HepG2 (cell line): ENCODE results near the gene ZSWIM9. TPM values are rescaled to one million over a fixed set of nuclear protein-coding genes. Genes with fewer than 3 reads are reported as not detected.
A peak's percentile ranks its signal among the peaks of the same experiment; 100 is the strongest.

Source experiments
- ARHGAP35 ChIP-seq: sonication (generic); formaldehyde crosslinking; IDR thresholded peaks from 2 replicates; pipeline ENCODE4 v1.9.0; 2022; ENCODE audit warnings: mild to moderate bottlenecking, inconsistent platforms, moderate library complexity, missing genetic modification reagents, borderline replicate concordance
- ARNT ChIP-seq: fragments of 450-650 bp; IDR thresholded peaks from 2 replicates; pipeline ENCODE4 v1.6.1; 2017
- ARNT2 ChIP-seq: sonication (generic); formaldehyde crosslinking; IDR thresholded peaks from 2 replicates; pipeline ENCODE4 v1.8.0; 2022; ENCODE audit warnings: mild to moderate bottlenecking, low read depth, missing genetic modification reagents, moderate library complexity
- ATF7 ChIP-seq, 2 experiments: fragments of 450-650 bp in 1 of 2; sonication (generic) in 1 of 2; formaldehyde crosslinking in 1 of 2; IDR thresholded peaks; 2 replicates each; pipeline versions ENCODE4 v1.4.0 to v1.6.1; 2016 to 2020; ENCODE audit warnings: antibody characterized with exemption in 1 of 2, mild to moderate bottlenecking in 1 of 2, missing genetic modification reagents in 1 of 2
- ATRX ChIP-seq: sonication (generic); formaldehyde crosslinking; IDR thresholded peaks from 2 replicates; pipeline ENCODE4 v1.4.0; 2020; ENCODE audit warnings: missing genetic modification reagents, borderline replicate concordance
- BRF2 ChIP-seq: sonication (generic); formaldehyde crosslinking; IDR thresholded peaks from 2 replicates; pipeline ENCODE4 v1.8.1; 2022; ENCODE audit warnings: mild to moderate bottlenecking, missing genetic modification reagents
- CBFB ChIP-seq: sonication (generic); formaldehyde crosslinking; IDR thresholded peaks from 2 replicates; pipeline ENCODE4 v1.4.0; 2020; ENCODE audit warnings: missing genetic modification reagents
- CBX5 ChIP-seq: sonication (generic); formaldehyde crosslinking; IDR thresholded peaks from 2 replicates; pipeline ENCODE4 v1.4.0; 2020; ENCODE audit warnings: missing genetic modification reagents, borderline replicate concordance
- CHD2 ChIP-seq: IDR thresholded peaks from 2 replicates; pipeline ENCODE4 v1.6.1; 2011; ENCODE audit warnings: low read depth, low read length, improper control_type of control experiment
- FOXC1 ChIP-seq: sonication (generic); formaldehyde crosslinking; IDR thresholded peaks from 2 replicates; pipeline ENCODE4 v1.8.0; 2022; ENCODE audit warnings: mild to moderate bottlenecking, missing genetic modification reagents, borderline replicate concordance
- HNF1B ChIP-seq: sonication (generic); formaldehyde crosslinking; IDR thresholded peaks from 2 replicates; pipeline ENCODE4 v1.5.1; 2020; ENCODE audit warnings: mild to moderate bottlenecking, moderate library complexity, missing genetic modification reagents
- MXD4 ChIP-seq: IDR thresholded peaks from 2 replicates; pipeline ENCODE4 v1.6.1; 2016; ENCODE audit warnings: mild to moderate bottlenecking, missing biosample characterization, missing genetic modification reagents
- NR2C2 ChIP-seq: sonication (generic); formaldehyde crosslinking; IDR thresholded peaks from 2 replicates; pipeline ENCODE4 v1.4.0; 2020; ENCODE audit warnings: missing genetic modification reagents, mild to moderate bottlenecking, moderate library complexity, borderline replicate concordance
- PAWR ChIP-seq: sonication (generic); formaldehyde crosslinking; IDR thresholded peaks from 2 replicates; pipeline ENCODE4 v1.4.0; 2020; ENCODE audit warnings: missing genetic modification reagents, mild to moderate bottlenecking, borderline replicate concordance
- PHF21A ChIP-seq: sonication (generic); formaldehyde crosslinking; IDR thresholded peaks from 2 replicates; pipeline ENCODE4 v1.5.0; 2020; ENCODE audit warnings: mild to moderate bottlenecking, missing genetic modification reagents
- POLR2AphosphoS5 ChIP-seq: IDR thresholded peaks from 2 replicates; pipeline ENCODE4 v1.6.1; 2012; ENCODE audit warnings: low read depth, low read length
- RBAK ChIP-seq: sonication (generic); formaldehyde crosslinking; IDR thresholded peaks from 2 replicates; pipeline ENCODE4 v1.5.1; 2020; ENCODE audit warnings: mild to moderate bottlenecking, missing genetic modification reagents
- SNRNP70 ChIP-seq: fragments of 200-400 bp; formaldehyde crosslinking; IDR thresholded peaks from 2 replicates; pipeline ENCODE4 v1.6.1; 2017; ENCODE audit warnings: mild to moderate bottlenecking, low read depth, low read length, moderate library complexity
- SP2 ChIP-seq: sonication (generic); formaldehyde crosslinking; IDR thresholded peaks from 2 replicates; pipeline ENCODE4 v1.5.1; 2020; ENCODE audit warnings: mild to moderate bottlenecking, missing genetic modification reagents
- TARDBP ChIP-seq: sonication (generic); formaldehyde crosslinking; IDR thresholded peaks from 2 replicates; pipeline ENCODE4 v1.8.0; 2022; ENCODE audit warnings: mild to moderate bottlenecking, missing genetic modification reagents
- YEATS4 ChIP-seq: sonication (generic); formaldehyde crosslinking; IDR thresholded peaks from 2 replicates; pipeline ENCODE4 v1.4.0; 2020; ENCODE audit warnings: missing genetic modification reagents, borderline replicate concordance
- ZBTB1 ChIP-seq: sonication (generic); formaldehyde crosslinking; IDR thresholded peaks from 2 replicates; pipeline ENCODE4 v1.4.0; 2020; ENCODE audit warnings: missing genetic modification reagents, borderline replicate concordance
- ZFP82 ChIP-seq: sonication (generic); formaldehyde crosslinking; IDR thresholded peaks from 2 replicates; pipeline ENCODE4 v1.5.1; 2020; ENCODE audit warnings: mild to moderate bottlenecking, missing genetic modification reagents, borderline replicate concordance
- ZNF138 ChIP-seq: sonication (generic); formaldehyde crosslinking; IDR thresholded peaks from 2 replicates; pipeline ENCODE4 v1.5.0; 2020; ENCODE audit warnings: mild to moderate bottlenecking, low read depth, missing genetic modification reagents
- ZNF235 ChIP-seq: sonication (generic); formaldehyde crosslinking; IDR thresholded peaks from 2 replicates; pipeline ENCODE4 v1.8.1; 2023; ENCODE audit warnings: mild to moderate bottlenecking, missing genetic modification reagents, borderline replicate concordance
- ZNF44 ChIP-seq: sonication (generic); formaldehyde crosslinking; IDR thresholded peaks from 2 replicates; pipeline ENCODE4 v1.5.1; 2020; ENCODE audit warnings: mild to moderate bottlenecking, missing genetic modification reagents
- ZNF652 ChIP-seq: IDR thresholded peaks from 2 replicates; pipeline ENCODE4 v1.6.1; 2016; ENCODE audit warnings: low read depth, borderline replicate concordance
- ZNF747 ChIP-seq: sonication (generic); formaldehyde crosslinking; IDR thresholded peaks from 2 replicates; pipeline ENCODE4 v1.8.1; 2023; ENCODE audit warnings: missing genetic modification reagents, mild to moderate bottlenecking, borderline replicate concordance
- polyA plus RNA-seq, 8 experiments: library from polyadenylated mRNA; depleted of rRNA in 3 of 8; stranded (reverse) in 7 of 8; unstranded in 1 of 8; fragments of >200 nt; fragmentation: Illumina TruSeq in 4 of 8; extraction: Trizol in 4 of 8; gene quantifications; 2 replicates each; pipeline versions ENCODE4 v1.2.1 to v1.2.3, GENCODE V29; 2011 to 2016; ENCODE audit warnings: low read depth in 4 of 8, missing spikeins in 1 of 8, mixed read lengths in 1 of 8; ENCODE audit not compliant: insufficient read depth in 1 of 8
- total RNA-seq, 5 experiments: library from RNA; depleted of rRNA; stranded (reverse); fragments of >200 nt; fragmentation: Illumina TruSeq; extraction: Trizol; gene quantifications; 2 replicates each; pipeline ENCODE4 v1.2.3, GENCODE V29; 2016; ENCODE audit warnings: low read depth in 1 of 5

ZSWIM9 gene
- total and polyA plus RNA-seq, 2 of the 13 experiments (the other 11 are each of a cell fraction or from before 2014, with no cell fraction given): 0.18 to 1.1 TPM

DNA sequence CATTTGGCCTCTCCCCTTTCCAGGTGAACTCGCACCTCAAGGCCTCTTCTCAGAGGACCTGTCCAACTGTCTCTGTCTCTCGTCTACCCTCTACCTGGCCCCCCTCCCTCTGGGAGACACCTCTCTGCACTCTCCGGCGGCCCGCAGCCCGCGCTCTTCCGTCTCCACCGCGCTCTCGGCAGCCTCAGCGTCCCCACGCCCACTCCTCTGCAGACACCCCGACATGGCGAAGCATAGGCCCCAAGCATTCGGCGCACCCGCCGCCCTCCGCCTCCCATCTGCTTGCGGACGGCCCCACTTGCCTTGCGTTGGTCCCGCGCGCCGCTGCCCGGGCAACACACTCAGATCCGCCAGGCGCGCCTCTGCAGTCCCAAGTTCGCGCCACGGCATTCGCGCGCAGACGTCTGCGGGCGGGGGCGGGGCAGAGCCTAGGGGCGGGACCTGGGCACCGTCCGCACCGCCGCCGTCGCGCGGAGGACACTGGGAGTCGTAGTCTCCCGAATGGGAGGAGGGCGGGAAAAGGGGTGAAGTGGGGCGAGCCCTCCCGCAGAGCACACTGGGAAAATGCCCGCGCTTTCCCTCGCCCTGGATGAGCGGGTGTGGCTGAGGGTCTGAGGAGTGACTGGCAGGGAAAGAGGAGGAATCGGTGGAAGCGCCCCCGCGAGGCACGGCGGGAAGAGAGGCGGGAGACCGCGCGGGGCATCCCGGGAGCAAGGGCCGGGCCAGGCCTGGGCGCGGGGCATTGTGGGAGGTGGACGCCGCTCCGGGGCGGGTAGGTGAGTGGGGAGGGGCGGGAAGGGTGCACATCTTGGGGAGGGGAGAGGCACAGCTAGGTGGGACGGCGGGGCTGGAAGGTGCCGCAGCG is at the start of gene ZSWIM9, which contains the start of gene LIG1 (continued):
- TF ChIP-seq ZNF138 (CRISPR knock-in tag) (peak; percentile 81; the same call in 1 of the 2 replicates), CHD2 (0 out of 2 replicates have a peak, but pooled peaks have one; percentile 34), ATF7 (IDR thresholded peaks at IDR 0.05) (no peak), ATF7 (CRISPR knock-in tag; IDR thresholded peaks at IDR 0.05) (no peak), CBFB (CRISPR knock-in tag) (no peak), ARHGAP35 (CRISPR knock-in tag) (peak; percentile 41; the same call in 1 of the 2 replicates), ATRX (CRISPR knock-in tag) (0 out of 2 replicates have a peak, but pooled peaks have one; percentile 45), ZNF652 (CRISPR knock-in tag) (no peak), PHF21A (CRISPR knock-in tag) (peak; percentile 56; the same call in 1 of the 2 replicates), BRF2 (CRISPR knock-in tag) (peak; percentile 36; the same call in 1 of the 2 replicates), POLR2AphosphoS5 (peak; percentile 53), YEATS4 (peak; percentile 58; the same call in 1 of the 2 replicates), HNF1B (CRISPR knock-in tag) (peak; percentile 37; the same call in 1 of the 2 replicates), ZFP82 (CRISPR knock-in tag) (peak; percentile 35; the same call in 1 of the 2 replicates), ZBTB1 (CRISPR knock-in tag) (no peak), FOXC1 (CRISPR knock-in tag) (peak; percentile 50; the same call in 1 of the 2 replicates), PAWR (CRISPR knock-in tag) (no peak), MXD4 (CRISPR knock-in tag) (peak; percentile 65), SNRNP70 (no peak), ARNT2 (peak; percentile 87), RBAK (CRISPR knock-in tag) (no peak), SP2 (CRISPR knock-in tag) (peak; percentile 69), ZNF747 (CRISPR knock-in tag) (peak; percentile 16; the same call in 1 of the 2 replicates), TARDBP (CRISPR knock-in tag) (peak; percentile 61; the same call in 1 of the 2 replicates), NR2C2 (CRISPR knock-in tag) (peak; percentile 84), ARNT (no peak), CBX5 (CRISPR knock-in tag) (no peak), ZNF44 (CRISPR knock-in tag) (0 out of 2 replicates have a peak, but pooled peaks have one; percentile 71), ZNF235 (CRISPR knock-in tag) (no peak)
